SU-DHL-6 (cell line): ENCODE data around the gene SOX10.
"Not testable (repeated sequence)": the region's sequence is repeated elsewhere in the genome, so short reads cannot be mapped to it uniquely, and the experiment has no call there.

ENCODE experiments used
- H2AFZ ChIP-seq: fragments of 200-600 bp; sonication (generic); 2 replicates; pipeline ENCODE4 v1.6.1; 2014; ENCODE audit warnings: low read depth, mild to moderate bottlenecking, moderate library complexity, mixed read lengths, antibody characterized with exemption, low read length; ENCODE audit not compliant: severe bottlenecking
- H3F3A ChIP-seq: fragments of 200-600 bp; shearing (Covaris generic); 2 replicates; pipeline ENCODE4 v1.6.0; 2016; ENCODE audit warnings: antibody characterized with exemption, mild to moderate bottlenecking; ENCODE audit not compliant: insufficient read depth
- H3K27ac ChIP-seq: fragments of 200-600 bp; sonication (generic); 2 replicates; pipeline ENCODE4 v1.5.1; 2016; ENCODE audit warnings: low read depth, mild to moderate bottlenecking, low read length, moderate library complexity, mixed read lengths
- H3K27me3 ChIP-seq: fragments of 200-600 bp; sonication (generic), shearing (Covaris generic); 2 replicates; pipeline ENCODE4 v1.6.0; 2014; ENCODE audit warnings: mild to moderate bottlenecking, low read length
- H3K36me3 ChIP-seq: fragments of 200-600 bp; sonication (generic); 2 replicates; pipeline ENCODE4 v1.6.1; 2014; ENCODE audit warnings: mild to moderate bottlenecking, low read length, mixed read lengths
- H3K4me2 ChIP-seq: fragments of 300-600, 200-600 bp; shearing (Covaris generic), sonication (generic); 2 replicates; pipeline ENCODE4 v1.6.0; 2014; ENCODE audit warnings: low read length, low read depth, mild to moderate bottlenecking; ENCODE audit not compliant: poor library complexity, severe bottlenecking
- H3K4me3 ChIP-seq: fragments of 200-600 bp; sonication (generic); 2 replicates; pipeline ENCODE4 v1.5.1; 2014; ENCODE audit warnings: antibody characterized with exemption, low read length, mild to moderate bottlenecking, mixed read lengths; ENCODE audit not compliant: insufficient read depth, poor library complexity, severe bottlenecking
- H3K79me2 ChIP-seq: fragments of 200-600 bp; sonication (generic); 2 replicates; pipeline ENCODE4 v1.6.1; 2014; ENCODE audit warnings: mild to moderate bottlenecking, low read length, moderate library complexity; ENCODE audit not compliant: insufficient read depth
- H3K9ac ChIP-seq: fragments of 200-600 bp; sonication (generic); 2 replicates; pipeline ENCODE4 v1.7.0; 2014; ENCODE audit warnings: mild to moderate bottlenecking, low read length
- H3K9me2 ChIP-seq: fragments of 200-600 bp; sonication (generic); replicated peaks from 2 replicates; pipeline ENCODE4 v1.6.1; 2014; ENCODE audit warnings: low read length; ENCODE audit not compliant: insufficient read depth
- H3K9me3 ChIP-seq: fragments of 200-600 bp; sonication (generic); 2 replicates; pipeline ENCODE4 v1.6.1; 2014; ENCODE audit warnings: low read length, mixed read lengths; ENCODE audit not compliant: insufficient read depth
- H4K20me1 ChIP-seq: fragments of 200-600 bp; sonication (generic); 2 replicates; pipeline ENCODE4 v1.6.1; 2014; ENCODE audit warnings: low read depth, mild to moderate bottlenecking, antibody characterized with exemption, low read length, moderate library complexity, mixed read lengths
- CTCF ChIP-seq: fragments of 200-600 bp; sonication (generic); IDR thresholded peaks from one replicate; pipeline ENCODE4 v1.5.1; 2017; ENCODE audit warnings: antibody characterized with exemption, mild to moderate bottlenecking, low read length, moderate library complexity; ENCODE audit not compliant: insufficient read depth, poor library complexity, severe bottlenecking
- EZH2phosphoT487 ChIP-seq: fragments of 200-600 bp; sonication (generic), shearing (Covaris generic); conservative IDR thresholded peaks from 2 replicates; pipeline ENCODE4 v1.6.1; 2018; ENCODE audit warnings: mild to moderate bottlenecking, antibody characterized with exemption, low read length, moderate library complexity, mixed read lengths

SOX10 gene

GRCh38 chr22:37951305-37951704 is 33.0 kb downstream of the SOX10 start:
- H3K27ac ChIP-seq = no peak overlapping the region
- H3K36me3 ChIP-seq = no peaks in the 10 kb centered on the region
- no peaks in the 10 kb centered on the region for H3K9me2 ChIP-seq
- no peak for TF ChIP-seq CTCF
- no peak for TF ChIP-seq EZH2phosphoT487
- no peaks in the 10 kb centered on the region for H4K20me1 ChIP-seq
- no peaks in the 10 kb centered on the region for H3K27me3 ChIP-seq
- no peaks in the 10 kb centered on the region for H3K9me3 ChIP-seq
- no peak overlapping the region for H3K4me2 ChIP-seq
- H2AFZ ChIP-seq = no peak overlapping the region
- peaks cover 20% of the 10 kb centered on the region for H3K79me2 ChIP-seq
- H3K4me3 ChIP-seq = no peak overlapping the region
- H3F3A ChIP-seq = no peaks in the 10 kb centered on the region
- H3K9ac ChIP-seq = no peak overlapping the region

- not testable (repeated sequence) for H3K36me3 ChIP-seq, H3K9me3 ChIP-seq, H2AFZ ChIP-seq, H3F3A ChIP-seq, H3K27ac ChIP-seq, H3K4me2 ChIP-seq, H3K4me3 ChIP-seq, H3K27me3 ChIP-seq, H3K79me2 ChIP-seq, H3K9ac ChIP-seq, H3K9me2 ChIP-seq, H4K20me1 ChIP-seq
Observed at GRCh38 chr22:37947142-37947795, 37.1 kb downstream of the SOX10 start.

- H3K36me3 ChIP-seq, H3K9me2 ChIP-seq, H3K9ac ChIP-seq, H3K4me3 ChIP-seq, H3K27ac ChIP-seq, H3K27me3 ChIP-seq, H4K20me1 ChIP-seq, H2AFZ ChIP-seq, H3K79me2 ChIP-seq, H3K9me3 ChIP-seq, H3K4me2 ChIP-seq, H3F3A ChIP-seq: not testable (repeated sequence)
Observed at GRCh38 chr22:37944423-37944822, 39.9 kb downstream of the SOX10 start.

- Histone ChIP-seq H3K4me2 (no peak overlapping the region), H3K4me3 (no peak overlapping the region), H3K27ac (no peak overlapping the region), H3K36me3 (no peaks in the 10 kb centered on the region), H3K79me2 (no peaks in the 10 kb centered on the region), H3K9ac (no peak overlapping the region), H2AFZ (no peak overlapping the region), H3K9me3 (no peaks in the 10 kb centered on the region), H3F3A (no peaks in the 10 kb centered on the region), H3K9me2 (no peaks in the 10 kb centered on the region), H3K27me3 (no peaks in the 10 kb centered on the region), H4K20me1 (no peaks in the 10 kb centered on the region)
- TF ChIP-seq EZH2phosphoT487 = no peak
- TF ChIP-seq CTCF = no peak
Observed at GRCh38 chr22:37943825-37944198, 40.5 kb downstream of the SOX10 start.
